Measurements from ENCODE around the gene PPP2R3B.

Gene PPP2R3B

GRCh38 chrX:370963-371745 is 15.6 kb downstream of the PPP2R3B start:
- DNase-seq (ENCODE audit: low read depth in 2 of 2, low spot score in 1 of 2) = no peak

GRCh38 chrX:370244-370962 is 16.3 kb downstream of the PPP2R3B start:
- no peak for DNase-seq (ENCODE audit: low read depth in 2 of 2, low spot score in 1 of 2)

DNA sequence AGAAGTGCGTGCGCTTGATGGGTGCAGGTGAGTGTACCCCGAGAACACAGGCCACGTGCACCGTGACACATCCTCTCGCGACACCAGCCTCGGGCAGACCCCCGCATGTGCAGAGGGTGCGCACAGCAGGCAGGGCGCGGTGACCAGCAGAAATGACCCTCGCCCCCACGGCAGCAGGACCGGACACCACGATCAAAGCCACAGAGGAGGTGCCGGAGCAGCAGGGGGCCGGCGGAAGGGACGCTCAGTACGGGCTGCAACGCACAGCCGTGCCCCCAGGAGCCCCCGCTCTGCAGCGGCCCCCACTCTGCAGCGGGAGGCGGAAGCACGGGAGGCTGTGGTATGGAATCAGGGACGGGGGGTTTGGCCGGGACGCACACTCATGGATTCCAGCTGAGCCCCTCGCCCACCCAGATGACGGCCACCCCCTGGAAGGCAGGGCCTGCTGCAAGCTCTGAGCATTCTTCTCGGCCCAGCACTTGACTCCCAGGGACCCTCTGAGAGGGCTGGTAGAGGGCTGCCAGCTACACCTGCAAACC is 17.1 kb downstream of the PPP2R3B start:
- DNase-seq (ENCODE audit: low read depth in 2 of 2, low spot score in 1 of 2) = no peak

GRCh38 chrX:368811-369562 is 17.7 kb downstream of the PPP2R3B start:
- no peak for DNase-seq (ENCODE audit: low read depth in 2 of 2, low spot score in 1 of 2)

DNA sequence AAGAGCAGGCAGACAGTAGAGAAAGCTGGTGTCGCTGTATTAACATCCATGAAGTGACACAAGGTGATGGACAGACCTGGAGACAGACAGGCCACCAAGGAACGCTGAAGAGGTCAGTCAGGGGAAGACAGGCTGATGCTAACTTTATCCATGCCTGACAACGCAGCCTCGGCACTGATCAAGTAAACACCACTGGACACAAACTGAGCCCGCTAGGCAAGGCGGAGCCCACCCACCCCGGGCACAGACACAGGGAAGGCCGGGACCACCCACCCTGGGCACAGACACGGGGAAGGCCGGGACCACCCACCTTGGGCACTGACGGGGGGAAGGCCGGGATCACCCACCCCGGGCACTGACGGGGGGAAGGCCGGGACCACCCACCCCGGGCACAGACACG is 18.8 kb downstream of the PPP2R3B start:
- no peak for DNase-seq (ENCODE audit: low read depth in 2 of 2, low spot score in 1 of 2)

GRCh38 chrX:367349-367748 is 19.4 kb downstream of the PPP2R3B start:
- no peak for DNase-seq (ENCODE audit: low read depth in 2 of 2, low spot score in 1 of 2)

DNA sequence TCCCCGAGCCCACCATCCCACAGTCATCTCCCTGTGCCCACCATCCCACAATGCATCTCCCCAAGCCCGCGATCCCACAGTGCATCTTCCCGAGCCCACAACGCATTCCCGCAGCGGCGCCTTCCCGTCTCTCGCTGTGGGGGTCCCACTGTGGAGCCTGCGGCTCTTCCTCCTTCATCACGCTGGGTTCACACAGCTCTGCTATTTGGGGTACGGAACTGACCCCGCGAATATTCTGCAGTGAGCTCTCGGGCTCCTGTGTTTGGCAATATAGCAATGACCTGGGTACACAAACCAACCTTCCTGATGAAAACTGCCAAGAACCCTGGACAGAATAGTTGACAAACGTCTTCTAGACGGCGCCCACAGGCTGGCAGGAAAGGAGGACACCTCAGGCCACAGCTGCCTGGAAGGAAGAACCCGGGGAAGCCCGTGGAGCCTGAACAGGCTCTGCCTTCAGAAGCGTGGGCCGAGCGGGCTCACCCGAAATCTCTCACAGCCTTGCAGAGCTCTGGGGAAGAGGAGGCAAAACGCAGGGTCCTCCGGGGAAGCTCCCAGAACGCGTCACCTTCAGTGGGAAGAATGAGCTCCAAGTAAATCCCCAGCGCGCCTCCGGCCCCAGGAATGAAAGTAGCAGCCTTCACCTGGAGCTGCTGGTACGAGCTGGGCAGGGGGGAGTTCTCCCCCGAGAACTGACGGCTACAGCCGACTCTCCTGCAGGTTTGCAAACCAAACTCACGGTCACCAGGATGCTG is 22.9 kb downstream of the PPP2R3B start:
- DNase-seq (ENCODE audit: low read depth in 2 of 2, low spot score in 1 of 2) = no peak

DNA sequence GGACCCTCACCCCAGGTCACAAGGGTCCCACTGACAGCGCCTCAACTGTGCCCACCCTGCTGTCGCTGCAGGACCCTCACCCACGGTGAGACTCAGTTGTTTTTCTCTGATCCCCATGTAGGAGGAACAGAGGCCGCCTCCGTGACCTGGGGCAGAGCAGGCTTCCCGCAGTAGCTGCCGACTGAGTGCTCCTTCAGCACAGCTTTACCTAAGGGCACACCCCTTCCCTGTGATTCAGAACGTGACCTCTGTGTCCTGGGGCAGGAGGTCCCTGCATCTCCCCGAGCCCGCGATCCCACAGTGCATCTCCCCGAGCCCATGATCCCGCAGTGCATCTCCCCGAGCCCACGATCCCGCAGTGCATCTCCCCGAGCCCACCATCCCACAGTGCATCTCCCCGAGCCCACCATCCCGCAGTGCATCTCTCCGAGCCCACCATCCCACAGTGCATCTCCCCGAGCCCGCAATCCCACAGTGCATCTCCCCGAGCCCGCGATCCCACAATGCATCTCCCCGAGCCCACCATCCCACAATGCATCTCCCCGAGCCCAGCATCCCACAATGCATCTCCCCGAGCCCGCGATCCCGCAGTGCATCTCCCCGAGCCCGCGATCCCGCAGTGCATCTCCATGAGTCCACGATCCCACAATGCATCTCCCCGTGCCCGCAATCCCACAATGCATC is 23.6 kb downstream of the PPP2R3B start:
- DNase-seq (ENCODE audit: low read depth in 2 of 2, low spot score in 1 of 2) = no peak

DNA sequence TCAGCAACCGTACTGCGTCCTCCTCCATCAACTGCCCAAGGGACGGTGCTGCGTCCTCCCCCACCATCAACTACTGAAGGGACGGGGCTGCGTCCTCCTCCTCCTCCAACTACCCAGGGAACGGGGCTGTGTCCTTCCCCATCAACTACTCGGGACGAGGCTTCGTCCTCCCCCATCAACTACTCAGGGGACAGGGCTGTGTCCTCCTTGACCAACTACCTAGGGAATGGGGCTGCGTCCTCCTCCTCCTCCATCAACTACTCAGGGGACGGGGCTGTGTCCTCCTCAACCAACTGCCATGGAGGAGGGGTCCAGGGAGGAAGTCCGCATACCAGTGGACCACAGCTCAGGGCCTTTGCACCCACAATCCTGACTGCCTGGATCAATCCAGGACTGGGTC is 24.4 kb downstream of the PPP2R3B start:
- DNase-seq (ENCODE audit: low read depth in 2 of 2, low spot score in 1 of 2) = no peak

DNA sequence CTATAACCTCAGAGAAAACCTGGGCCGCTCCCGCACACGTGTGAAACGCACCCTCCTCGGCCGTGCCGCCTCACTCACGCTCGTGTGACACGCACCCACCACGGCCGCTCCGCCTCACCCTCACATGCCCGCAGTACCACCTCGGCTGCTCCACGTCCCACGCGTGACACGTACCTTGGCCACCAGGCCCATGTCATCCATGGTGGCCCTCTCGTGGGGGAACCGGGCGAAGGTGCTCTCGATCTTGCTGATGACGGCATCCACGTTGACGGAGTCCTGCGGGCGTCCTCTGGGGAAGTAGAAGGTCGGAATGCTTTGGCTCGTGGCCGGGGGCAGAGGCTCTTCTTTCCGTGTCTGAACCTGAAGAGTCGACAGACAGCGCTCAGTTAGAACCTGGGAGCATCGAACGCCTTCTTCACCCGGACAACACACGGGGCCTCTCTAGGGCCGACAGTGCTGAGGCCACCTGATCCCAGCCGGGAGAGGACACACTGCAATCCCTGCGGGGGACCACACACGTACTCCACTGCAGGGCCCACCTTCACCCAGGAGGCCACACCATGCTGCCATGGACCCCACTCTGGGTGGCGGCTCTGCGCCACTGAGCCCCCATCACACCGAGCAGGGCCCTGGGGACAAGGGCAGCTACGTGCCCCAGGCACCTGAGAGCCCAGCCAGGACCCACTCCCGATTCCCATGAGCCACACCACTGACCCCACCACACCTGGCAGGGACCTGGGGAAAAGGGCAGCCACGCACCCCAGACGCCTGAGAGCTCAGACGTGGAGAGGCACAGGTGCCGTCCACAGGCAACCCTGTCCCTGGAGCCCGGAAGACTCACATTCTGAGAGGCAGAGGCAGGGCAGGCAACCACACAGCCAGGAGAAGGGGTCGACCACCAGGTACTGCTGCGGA is 25.2 kb downstream of the PPP2R3B start:
- DNase-seq (ENCODE audit: low read depth in 2 of 2, low spot score in 1 of 2) = no peak

DNA sequence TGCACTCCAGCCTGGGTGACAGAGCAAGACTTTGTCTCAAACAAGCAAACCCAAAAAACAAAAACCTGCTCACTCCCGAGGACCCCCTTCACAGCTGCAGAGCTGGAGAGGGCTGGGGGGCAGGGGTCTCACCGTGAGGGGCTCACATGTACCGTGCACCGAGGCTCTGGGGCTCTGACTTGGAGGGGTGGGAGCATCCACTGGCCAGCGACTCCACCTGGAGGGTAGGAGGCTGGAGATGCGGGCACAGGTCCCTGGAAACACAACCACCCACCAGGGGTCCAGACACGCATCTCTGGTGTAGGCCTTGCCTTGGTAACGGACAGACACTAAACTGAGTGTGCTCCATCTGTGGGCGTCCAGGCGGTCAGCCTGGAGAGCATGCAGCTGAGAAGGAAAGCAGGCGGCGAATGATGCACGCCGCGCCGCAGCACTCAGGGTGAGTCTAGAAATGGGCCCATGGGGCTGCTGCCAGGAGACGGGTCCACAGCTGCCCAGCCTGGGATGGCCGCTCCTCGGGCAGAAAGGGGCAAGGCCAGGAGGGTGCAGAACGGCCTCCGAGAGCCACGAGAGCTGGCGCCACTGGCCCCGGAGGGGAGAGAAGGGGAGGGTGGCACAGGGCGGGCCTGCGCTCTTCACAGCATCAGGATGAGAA is 26.1 kb downstream of the PPP2R3B start:
- no peak for DNase-seq (ENCODE audit: low read depth in 2 of 2, low spot score in 1 of 2)

DNA sequence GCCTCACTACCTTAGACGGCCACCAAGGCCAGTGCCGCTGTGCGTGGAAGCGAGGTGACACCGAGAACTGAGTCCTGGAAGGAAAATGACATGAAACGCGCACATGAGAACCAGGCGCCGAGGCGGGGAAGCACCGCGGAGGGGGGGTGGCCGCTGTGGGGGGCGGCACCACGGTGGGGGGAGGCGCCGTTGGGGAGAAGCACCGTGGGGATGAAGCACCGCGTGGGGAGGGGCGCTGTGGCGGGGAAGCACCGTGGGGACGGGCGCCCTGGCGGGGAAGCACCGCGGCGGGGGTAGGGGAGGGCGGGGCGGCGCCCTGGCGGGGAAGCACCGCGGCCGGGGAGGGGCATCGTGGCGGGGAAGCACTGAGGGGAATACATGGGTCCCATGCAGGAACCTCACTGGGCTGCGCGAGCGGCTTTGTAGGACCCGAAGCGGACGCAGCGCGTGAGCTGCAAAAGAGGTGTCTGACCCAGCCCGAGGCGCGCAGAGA is 28.0 kb downstream of the PPP2R3B start:
- DNase-seq (ENCODE audit: low read depth in 2 of 2, low spot score in 1 of 2) = no peak

DNA sequence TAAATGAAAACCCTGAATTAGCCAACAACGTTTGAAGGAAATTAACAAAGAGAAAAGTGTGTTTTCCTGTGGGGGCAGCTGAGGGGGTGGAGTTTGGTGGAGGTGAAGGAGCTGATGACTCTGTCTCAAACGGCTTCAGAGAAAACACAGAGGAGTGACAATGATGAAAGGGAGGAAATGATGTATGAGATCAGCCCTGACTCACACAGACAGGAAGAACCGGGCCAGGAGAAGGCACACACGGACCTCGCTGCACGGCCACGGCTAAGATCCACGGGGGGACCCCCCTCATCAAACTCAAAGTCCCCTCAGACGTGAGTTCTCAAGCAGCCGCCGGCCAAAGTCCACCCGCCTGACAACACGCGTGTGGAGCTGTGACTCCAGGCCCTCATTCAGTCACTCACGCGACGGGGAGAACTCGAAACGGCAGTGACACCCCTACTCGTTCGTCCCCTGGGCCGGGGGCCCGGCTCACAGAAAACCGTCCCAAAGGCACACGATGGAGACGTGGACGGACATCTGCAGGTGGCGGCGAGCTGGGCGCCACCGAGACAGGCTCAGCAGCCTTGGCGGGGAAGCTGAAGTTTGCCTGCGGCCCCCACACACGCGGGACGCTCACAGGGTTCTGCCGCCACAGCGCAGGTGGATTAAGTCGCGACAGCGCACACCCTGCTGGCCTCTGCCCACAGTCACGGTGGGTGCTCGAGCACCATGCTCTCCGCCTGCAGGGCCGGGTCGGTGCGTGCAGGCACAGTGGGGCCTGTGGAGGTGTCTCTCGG is 28.8 kb downstream of the PPP2R3B start:
- no peak for DNase-seq (ENCODE audit: low read depth in 2 of 2, low spot score in 1 of 2)

GRCh38 chrX:357035-357692 is 29.5 kb downstream of the PPP2R3B start:
- DNase-seq (ENCODE audit: low read depth in 2 of 2, low spot score in 1 of 2) = no peak

DNA sequence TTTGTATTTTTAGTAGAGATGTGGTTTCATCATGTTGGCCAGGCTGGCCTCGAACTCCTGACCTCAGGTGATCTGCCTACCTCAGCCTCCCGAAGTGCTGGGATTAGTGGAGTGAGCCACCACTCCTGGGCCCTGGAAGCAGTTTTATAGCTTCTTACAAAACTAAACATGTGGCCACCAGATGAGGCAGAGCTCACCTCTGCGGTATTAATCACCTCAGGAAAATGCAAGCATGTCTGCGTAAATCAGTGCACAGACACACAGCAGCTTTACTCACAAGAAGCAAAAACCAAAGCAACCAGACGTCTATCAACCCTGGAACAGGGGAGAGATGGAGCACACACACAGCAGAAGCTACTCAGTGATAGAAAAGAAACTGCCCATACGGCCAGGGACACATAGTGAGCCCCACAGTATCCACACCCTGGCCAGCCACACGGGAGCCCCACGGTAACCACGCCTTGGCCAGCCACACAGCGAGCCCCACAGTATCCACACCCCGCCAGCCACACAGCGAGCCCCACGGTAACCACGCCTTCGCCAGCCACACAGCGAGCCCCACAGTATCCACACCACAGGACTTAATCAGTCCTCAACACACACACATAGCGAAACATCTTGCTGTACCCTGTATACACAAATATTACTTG is 30.2 kb downstream of the PPP2R3B start:
- no peak for DNase-seq (ENCODE audit: low read depth in 2 of 2, low spot score in 1 of 2)

DNA sequence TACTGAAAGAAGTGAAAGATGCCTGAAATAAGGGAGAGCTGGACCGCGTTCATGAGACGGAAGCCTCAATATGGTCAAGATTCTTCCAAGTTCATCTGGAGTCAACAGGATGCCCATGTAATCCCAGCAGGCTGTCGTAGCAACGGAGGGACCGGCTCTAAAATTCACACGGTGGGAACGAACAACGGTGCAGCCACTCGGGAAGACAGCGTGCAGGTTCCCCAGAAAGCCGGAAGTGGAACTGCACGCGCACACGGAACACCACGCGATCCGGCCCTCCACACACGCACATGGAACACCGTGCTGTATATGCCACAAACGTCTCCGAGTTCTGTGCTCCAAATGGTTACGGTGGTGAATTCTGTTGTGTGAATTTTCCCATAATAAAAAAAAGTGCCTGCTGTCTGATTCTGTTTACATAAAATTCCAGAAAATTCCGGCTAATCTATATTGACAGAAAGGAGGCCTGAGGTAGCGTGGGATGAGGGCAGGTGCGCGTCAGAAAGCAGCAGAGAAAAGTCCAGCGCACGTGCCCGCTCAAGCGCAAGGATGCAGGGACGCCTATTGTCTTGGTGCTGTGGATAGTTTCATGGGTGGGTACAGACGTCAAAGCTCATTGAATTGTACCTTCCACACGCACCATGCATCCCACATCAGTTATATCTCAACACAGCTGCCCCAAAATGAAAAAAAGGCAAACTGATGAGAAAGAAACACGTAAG is 31.2 kb downstream of the PPP2R3B start:
- DNase-seq (ENCODE audit: low read depth in 2 of 2, low spot score in 1 of 2) = no peak
